A549 (cell line): ENCODE results near the gene SYT8. TPM values are rescaled to one million over a fixed set of nuclear protein-coding genes. Genes with fewer than 3 reads are reported as not detected.

Source experiments
- ATAC-seq, 2 experiments: fragments of 200-7000 bp in 1 of 2; fragments of >200 bp in 1 of 2; cut with Nextera tagmentation in 1 of 2; cut with Tn5 transposase in 1 of 2; 3 replicates each; pipeline versions ENCODE4 v1.8.0 to v1.9.1; 2018 to 2020; ENCODE audit warnings: mild to moderate bottlenecking in 1 of 2, moderate library complexity in 1 of 2
- CTCF ChIA-PET: fragments of 300-600 bp; sonication (Branson Sonifier 250); formaldehyde crosslinking; extraction: SDS; loops from one replicate; lab custom pipeline; 2021; ENCODE audit warnings: antibody characterized with exemption, inconsistent platforms; lab: Yijun Ruan, JAX
- POLR2A ChIA-PET: fragments of 350-600 bp; formaldehyde crosslinking; extraction: SDS; loops from one replicate; lab custom pipeline; 2021; ENCODE audit warnings: antibody characterized with exemption, inconsistent platforms; lab: Yijun Ruan, JAX
- DNase-seq, 2 experiments: peaks; one replicate each; pipeline versions ENCODE4 v3.0.0 to v3.0.0-alpha.2; 2011 to 2016; ENCODE audit warnings: low read depth in 1 of 2, low spot score in 1 of 2
- FAIRE-seq: peaks from 2 replicates; lab custom pipeline; 2011; peaks lifted over from hg19 to GRCh38; lab: Jason Lieb, UNC
- H3K27ac ChIP-seq, 2 experiments: fragments of >200 bp; sonication (Bioruptor Twin); formaldehyde crosslinking; 3 replicates each; pipeline ENCODE4 v1.5.1; 2016 to 2017
- H3K4me1 ChIP-seq: fragments of >200 bp; sonication (Bioruptor Twin); formaldehyde crosslinking; 3 replicates; pipeline ENCODE4 v1.6.1; 2016
- H3K4me2 ChIP-seq: fragments of >200 bp; sonication (Bioruptor Twin); formaldehyde crosslinking; 3 replicates; pipeline ENCODE4 v1.6.1; 2016
- H3K4me3 ChIP-seq: fragments of >200 bp; sonication (Bioruptor Twin); formaldehyde crosslinking; 3 replicates; pipeline ENCODE4 v1.5.1; 2016
- H3K9me3 ChIP-seq: fragments of >200 bp; sonication (Bioruptor Twin); formaldehyde crosslinking; 3 replicates; pipeline ENCODE4 v1.6.1; 2016
- BHLHE40 ChIP-seq: IDR thresholded peaks from 2 replicates; pipeline ENCODE4 v1.6.1; 2012; ENCODE audit warnings: low read depth, low read length, inconsistent platforms
- CTCF ChIP-seq: fragments of >200 bp; sonication (Bioruptor Twin); formaldehyde crosslinking; IDR thresholded peaks from 3 replicates; pipeline ENCODE4 v1.5.1; 2016
- EHF ChIP-seq: fragments of 250-450 bp; sonication (Bioruptor Pico); IDR thresholded peaks from 2 replicates; pipeline ENCODE4 v1.5.0; 2020; ENCODE audit warnings: mild to moderate bottlenecking
- EHMT2 ChIP-seq: fragments of 200-600 bp; sonication (generic); IDR thresholded peaks from 2 replicates; pipeline ENCODE4 v1.6.1; 2016; ENCODE audit warnings: antibody characterized with exemption, low read depth, mild to moderate bottlenecking, moderate library complexity
- EP300 ChIP-seq, 2 experiments: fragments of >200 bp; sonication (Bioruptor Twin); formaldehyde crosslinking; IDR thresholded peaks; 2 replicates in 1 of 2; 3 replicates in 1 of 2; pipeline ENCODE4 v1.6.1; 2016 to 2017
- FOSB ChIP-seq: fragments of 250-450 bp; sonication (Bioruptor Pico); IDR thresholded peaks from 2 replicates; pipeline ENCODE4 v1.5.0; 2020; ENCODE audit warnings: mild to moderate bottlenecking, moderate library complexity
- FOSL2 ChIP-seq, 2 experiments: fragments of 450-650 bp in 1 of 2; fragments of >200 bp in 1 of 2; sonication (Bioruptor Twin) in 1 of 2; formaldehyde crosslinking; IDR thresholded peaks; 2 replicates each; pipeline versions ENCODE4 v1.5.0 to v1.6.1; 2016 to 2020; ENCODE audit warnings: mild to moderate bottlenecking in 1 of 2, moderate library complexity in 1 of 2
- GATA3 ChIP-seq: IDR thresholded peaks from 2 replicates; pipeline ENCODE4 v1.6.1; 2012; ENCODE audit warnings: borderline replicate concordance
- HES2 ChIP-seq: fragments of >200 bp; sonication (Bioruptor Twin); formaldehyde crosslinking; IDR thresholded peaks from 2 replicates; pipeline ENCODE4 v1.6.1; 2016
- HMGXB4 ChIP-seq: fragments of 250-450 bp; sonication (Bioruptor Pico); IDR thresholded peaks from 2 replicates; pipeline ENCODE4 v1.5.0; 2021; ENCODE audit warnings: mild to moderate bottlenecking, moderate library complexity, borderline replicate concordance
- HOXB5 ChIP-seq: fragments of 250-450 bp; sonication (Bioruptor Pico); IDR thresholded peaks from 2 replicates; pipeline ENCODE4 v1.5.0; 2020; ENCODE audit warnings: mild to moderate bottlenecking, moderate library complexity
- JUN ChIP-seq, 2 experiments: fragments of >200 bp; sonication (Bioruptor Twin); formaldehyde crosslinking; IDR thresholded peaks; 2 replicates in 1 of 2; 3 replicates in 1 of 2; pipeline ENCODE4 v1.6.1; 2016 to 2017
- KDM1A ChIP-seq: fragments of 200-600 bp; sonication (generic); IDR thresholded peaks from 2 replicates; pipeline ENCODE4 v1.6.1; 2016; ENCODE audit warnings: low read depth, mild to moderate bottlenecking
- MAFK ChIP-seq: fragments of 450-650 bp; IDR thresholded peaks from 2 replicates; pipeline ENCODE4 v1.6.1; 2014; ENCODE audit not compliant: partially characterized antibody
- MAX ChIP-seq: IDR thresholded peaks from 2 replicates; pipeline ENCODE4 v1.6.1; 2012
- NR3C1 ChIP-seq: fragments of >200 bp; sonication (Bioruptor Twin); formaldehyde crosslinking; IDR thresholded peaks from 3 replicates; pipeline ENCODE4 v1.6.1; 2017
- POLR2A ChIP-seq: IDR thresholded peaks from 2 replicates; pipeline ENCODE4 v1.6.1; 2012; ENCODE audit warnings: mild to moderate bottlenecking, low read length
- POLR2AphosphoS2 ChIP-seq: conservative IDR thresholded peaks from 2 replicates; pipeline ENCODE4 v1.6.1; 2012; ENCODE audit warnings: low read length, improper control_type of control experiment, inconsistent platforms
- RARB ChIP-seq: fragments of 250-450 bp; sonication (Bioruptor Pico); IDR thresholded peaks from 2 replicates; pipeline ENCODE4 v1.8.0; 2021; ENCODE audit warnings: mild to moderate bottlenecking, moderate library complexity
- RNF2 ChIP-seq: fragments of 200-600 bp; sonication (generic); IDR thresholded peaks from 2 replicates; pipeline ENCODE4 v1.6.1; 2016; ENCODE audit warnings: low read depth, mild to moderate bottlenecking, antibody characterized with exemption, moderate library complexity, borderline replicate concordance
- SMC3 ChIP-seq: fragments of >200 bp; sonication (Bioruptor Twin); formaldehyde crosslinking; IDR thresholded peaks from 3 replicates; pipeline ENCODE4 v1.6.1; 2018; ENCODE audit warnings: inconsistent platforms
- USF2 ChIP-seq: fragments of 450-650 bp; IDR thresholded peaks from 2 replicates; pipeline ENCODE4 v1.6.1; 2014; ENCODE audit warnings: antibody characterized with exemption
- ZC3H11A ChIP-seq: fragments of 450-650 bp; IDR thresholded peaks from 2 replicates; pipeline ENCODE4 v1.6.1; 2014; ENCODE audit warnings: antibody characterized with exemption, mild to moderate bottlenecking
- ZNF302 ChIP-seq: fragments of 250-450 bp; sonication (Bioruptor Pico); IDR thresholded peaks from 2 replicates; pipeline ENCODE4 v1.9.0; 2021; ENCODE audit warnings: inconsistent platforms, mild to moderate bottlenecking, moderate library complexity
- ZSCAN20 ChIP-seq: fragments of 250-450 bp; sonication (Bioruptor Pico); IDR thresholded peaks from 2 replicates; pipeline ENCODE4 v1.8.0; 2022; ENCODE audit warnings: mild to moderate bottlenecking, moderate library complexity
- WGBS: methylation state at CpG from one replicate; pipeline ENCODE4 v1.1.6; 2017; ENCODE audit errors: missing lambda C conversion rate; 5-methylcytosine and 5-hydroxymethylcytosine counted together
- polyA plus RNA-seq, 4 experiments: library from polyadenylated mRNA; depleted of rRNA in 3 of 4; stranded (reverse); fragments of >200 nt; fragmentation: RNase III in 1 of 4; extraction: RNeasy Plus Mini Kit Qiagen cat#74134 plus additional on column Dnase treatment in 1 of 4; gene quantifications; 2 replicates in 3 of 4; 3 replicates in 1 of 4; pipeline ENCODE4 v1.2.3, GENCODE V29; 2011 to 2017

Gene SYT8
- polyA plus RNA-seq, 2 of the 4 experiments (the other 2 are of a cell fraction) = 0.25 TPM; not detected in 1

- CTCF ChIA-PET = interaction anchor here (0.7 to 3.4 kb wide), 8 partner anchors 14 to 370 kb away, joined by 3 to 12 read pairs (median 4); no protein-coding TSS in a partner anchor
- no peaks in the 10 kb centered on the region for H3K9me3 ChIP-seq
- H3K4me1 ChIP-seq = peaks cover 22% of the 10 kb centered on the region
- no peak for TF ChIP-seq EP300 (IDR thresholded peaks at IDR 0.05)
- TF ChIP-seq EHMT2 = no peak
- TF ChIP-seq RNF2 = no peak
- TF ChIP-seq USF2 = no peak
- TF ChIP-seq KDM1A = no peak
- no peak for TF ChIP-seq ZSCAN20 (CRISPR knock-in tag)
- no peak for TF ChIP-seq MAX
- TF ChIP-seq MAFK = no peak
- no peak for TF ChIP-seq BHLHE40
- TF ChIP-seq POLR2AphosphoS2 = no peak
- no peak for TF ChIP-seq FOSB (CRISPR knock-in tag)
- no peak for TF ChIP-seq GATA3
- TF ChIP-seq HOXB5 = no peak
- TF ChIP-seq CTCF = no peak
- TF ChIP-seq RARB (CRISPR knock-in tag) = no peak
- TF ChIP-seq HES2 = no peak
- no peak for TF ChIP-seq POLR2A
- H3K4me3 ChIP-seq = no peak overlapping the region
- no peak overlapping the region for H3K27ac ChIP-seq
- FAIRE-seq = no peak
- ATAC-seq = no peak
- no peak for DNase-seq
- no peak overlapping the region for H3K4me2 ChIP-seq
- WGBS = 85% methylated on average over 4 of the region's 4 CpGs
- POLR2A ChIA-PET = interaction anchor here (0.6 kb wide), 1 partner anchor 52 kb away, joined by 4 read pairs; the partner anchor contains the start of gene TNNI2
Observed at GRCh38 chr11:1786466-1786865, 48.3 kb upstream of the SYT8 start.

GRCh38 chr11:1791912-1792311, 42.9 kb upstream of the SYT8 start:
- H3K4me1 ChIP-seq = no peaks in the 10 kb centered on the region
- no peak for ATAC-seq
- CTCF ChIA-PET = interaction anchor here (0.8 to 3.0 kb wide), 7 partner anchors 9 to 245 kb away, joined by 3 to 9 read pairs (median 3); partner anchors contain the start of gene TNNI2
- TF ChIP-seq FOSL2 (IDR thresholded peaks at IDR 0.05) = no peak
- no peak for TF ChIP-seq FOSL2 (CRISPR knock-in tag; IDR thresholded peaks at IDR 0.05)
- TF ChIP-seq HMGXB4 (CRISPR knock-in tag) = no peak
- no peak for TF ChIP-seq ZNF302
- no peak for TF ChIP-seq ZSCAN20 (CRISPR knock-in tag)
- no peak for TF ChIP-seq RARB (CRISPR knock-in tag)
- TF ChIP-seq BHLHE40 = no peak
- TF ChIP-seq HES2 = no peak
- TF ChIP-seq USF2 = no peak
- TF ChIP-seq EHF (CRISPR knock-in tag) = no peak
- TF ChIP-seq ZC3H11A = no peak
- TF ChIP-seq NR3C1 = no peak
- TF ChIP-seq POLR2A = no peak
- no peak for TF ChIP-seq SMC3
- TF ChIP-seq EP300 (IDR thresholded peaks at IDR 0.05) = no peak
- no peak for TF ChIP-seq MAX
- TF ChIP-seq JUN (IDR thresholded peaks at IDR 0.05) = no peak
- H3K4me2 ChIP-seq = no peak overlapping the region
- POLR2A ChIA-PET = no interaction called here
- H3K4me3 ChIP-seq = no peak overlapping the region
- no peak for FAIRE-seq
- WGBS = 63% methylated on average over 6 of the region's 6 CpGs
- H3K27ac ChIP-seq = no peak overlapping the region
- DNase-seq = no peak
- H3K9me3 ChIP-seq = no peaks in the 10 kb centered on the region
